Small intestine (tissue), 7 donors: Measurements from ENCODE around the gene OAS1. TPM values are rescaled to one million over a fixed set of nuclear protein-coding genes. Genes with fewer than 3 reads are reported as not detected.

Experiments
- DNase-seq, 2 donors: peaks; one replicate each; pipeline versions ENCODE4 v3.0.0 to v3.0.0-alpha.2; 2013
- FAIRE-seq: peaks from 2 replicates; lab custom pipeline; 2012; peaks lifted over from hg19 to GRCh38; lab: Jason Lieb, UNC
- H3K27ac ChIP-seq, 3 donors: one replicate each; pipeline ENCODE4 v1.5.1; 2013; ENCODE audit warnings: low read length in 2 of 3, mild to moderate bottlenecking in 2 of 3, control low read depth in 1 of 3, inconsistent platforms in 1 of 3, low read depth in 1 of 3, moderate library complexity in 1 of 3
- H3K27me3 ChIP-seq, 3 donors: one replicate each; pipeline ENCODE4 v1.6.1; 2013; ENCODE audit warnings: low read length in 3 of 3, inconsistent platforms in 1 of 3; ENCODE audit not compliant: control insufficient read depth in 3 of 3, insufficient read depth in 3 of 3
- H3K36me3 ChIP-seq, 3 donors: one replicate each; pipeline ENCODE4 v1.6.1; 2013; ENCODE audit warnings: low read length in 3 of 3, inconsistent platforms in 1 of 3, low read depth in 1 of 3, mild to moderate bottlenecking in 1 of 3, moderate library complexity in 1 of 3; ENCODE audit not compliant: control insufficient read depth in 3 of 3, insufficient read depth in 2 of 3
- H3K4me1 ChIP-seq, 3 donors: one replicate each; pipeline ENCODE4 v1.6.1; 2013; ENCODE audit warnings: low read length in 2 of 3, inconsistent platforms in 1 of 3, low read depth in 1 of 3, mild to moderate bottlenecking in 1 of 3, moderate library complexity in 1 of 3; ENCODE audit not compliant: control insufficient read depth in 3 of 3, insufficient read depth in 2 of 3
- H3K4me3 ChIP-seq, 3 donors: one replicate each; pipeline ENCODE4 v1.5.1; 2013; ENCODE audit warnings: low read length in 3 of 3, control low read depth in 1 of 3, inconsistent platforms in 1 of 3, low read depth in 1 of 3, mild to moderate bottlenecking in 1 of 3, moderate library complexity in 1 of 3
- H3K9me3 ChIP-seq, 2 donors: one replicate each; pipeline ENCODE4 v1.6.1; 2013; ENCODE audit warnings: low read depth in 1 of 2, low read length in 1 of 2; ENCODE audit not compliant: control insufficient read depth in 2 of 2, insufficient read depth in 1 of 2
- WGBS, 3 donors: extraction: QIAGEN DNeasy Blood & Tissue Kit; methylation state at CpG; one replicate each; pipeline ENCODE4 v1.1.7; 2013; 5-methylcytosine and 5-hydroxymethylcytosine counted together
- polyA plus RNA-seq, 4 donors: library from polyadenylated mRNA; stranded (reverse) in 3 of 4; unstranded in 1 of 4; fragments of 200-250 nt in 3 of 4; fragments of 120-200 nt in 1 of 4; gene quantifications; one replicate each; pipeline versions ENCODE4 v1.2.1 to v1.2.3, GENCODE V29; 2013
- donor health status: healthy with polysubstance abuse.
- donor health status: control.
- donor health status: control.
- donor health status: Bipolar disorder and iron deficiency.
- donor health status: healthy.

Gene OAS1
- polyA plus RNA-seq, 4 donors, result 21.3 to 66.9 (median 38.6) TPM

DNA sequence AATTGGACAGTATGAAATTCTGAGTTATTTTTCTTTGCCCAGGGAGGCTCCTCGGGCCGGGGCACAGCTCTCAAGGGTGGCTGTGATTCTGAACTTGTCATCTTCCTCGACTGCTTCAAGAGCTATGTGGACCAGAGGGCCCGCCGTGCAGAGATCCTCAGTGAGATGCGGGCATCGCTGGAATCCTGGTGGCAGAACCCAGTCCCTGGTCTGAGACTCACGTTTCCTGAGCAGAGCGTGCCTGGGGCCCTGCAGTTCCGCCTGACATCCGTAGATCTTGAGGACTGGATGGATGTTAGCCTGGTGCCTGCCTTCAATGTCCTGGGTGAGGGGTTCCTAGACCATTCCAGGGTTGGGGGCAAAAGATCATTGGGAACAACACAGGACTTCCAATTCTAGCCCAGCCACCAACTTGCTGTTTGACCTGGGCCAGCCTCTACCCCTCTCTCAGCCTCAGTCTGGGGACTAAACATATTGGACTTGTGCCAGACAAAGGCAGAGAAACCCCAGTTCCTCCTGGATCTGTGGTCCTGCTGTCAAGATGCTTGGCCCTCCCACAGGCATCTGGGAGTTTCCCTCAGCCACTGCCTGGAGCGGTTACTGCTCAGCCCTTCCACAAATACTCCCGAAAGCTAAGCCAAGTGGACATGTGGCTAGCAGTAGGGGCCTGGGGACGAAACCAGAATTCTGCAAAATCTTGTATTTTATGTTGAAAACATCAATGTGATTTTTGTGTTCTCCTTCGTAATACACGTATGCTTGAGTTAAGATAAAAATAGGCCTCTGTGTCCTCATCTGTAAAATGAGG, 35.0 kb downstream of the OAS1 start:
- Histone ChIP-seq H3K27me3 (no peaks in the 10 kb centered on the region), H3K4me1 (peaks cover 2 to 11% (median 4%) of the 10 kb centered on the region in 3 donors), H3K36me3 (peaks cover 2 to 39% (median 4%) of the 10 kb centered on the region in 3 donors), H3K4me3 (no peak overlapping the region), H3K27ac (no peak overlapping the region), H3K9me3 (no peaks in the 10 kb centered on the region)
- DNase-seq (no peak), FAIRE-seq (no peak)
- WGBS, 3 donors, result 91 to 94% (median 93%) methylated on average over 16 of the region's 16 CpGs

- no peak for DNase-seq
- FAIRE-seq, result no peak
- no peak overlapping the region for H3K4me3 ChIP-seq
- H3K4me1 ChIP-seq, result peaks cover 2 to 11% (median 4%) of the 10 kb centered on the region in 3 donors
- 94 to 100% (median 100%) methylated on average over 1 of the region's 1 CpG for WGBS, 3 donors
- no peaks in the 10 kb centered on the region for H3K9me3 ChIP-seq
- H3K27me3 ChIP-seq, result no peaks in the 10 kb centered on the region
- H3K36me3 ChIP-seq, result peaks cover 2 to 40% (median 4%) of the 10 kb centered on the region in 3 donors
- no peak overlapping the region for H3K27ac ChIP-seq
Observed at GRCh38 chr12:112942572-112942971, 35.8 kb downstream of the OAS1 start.

DNA sequence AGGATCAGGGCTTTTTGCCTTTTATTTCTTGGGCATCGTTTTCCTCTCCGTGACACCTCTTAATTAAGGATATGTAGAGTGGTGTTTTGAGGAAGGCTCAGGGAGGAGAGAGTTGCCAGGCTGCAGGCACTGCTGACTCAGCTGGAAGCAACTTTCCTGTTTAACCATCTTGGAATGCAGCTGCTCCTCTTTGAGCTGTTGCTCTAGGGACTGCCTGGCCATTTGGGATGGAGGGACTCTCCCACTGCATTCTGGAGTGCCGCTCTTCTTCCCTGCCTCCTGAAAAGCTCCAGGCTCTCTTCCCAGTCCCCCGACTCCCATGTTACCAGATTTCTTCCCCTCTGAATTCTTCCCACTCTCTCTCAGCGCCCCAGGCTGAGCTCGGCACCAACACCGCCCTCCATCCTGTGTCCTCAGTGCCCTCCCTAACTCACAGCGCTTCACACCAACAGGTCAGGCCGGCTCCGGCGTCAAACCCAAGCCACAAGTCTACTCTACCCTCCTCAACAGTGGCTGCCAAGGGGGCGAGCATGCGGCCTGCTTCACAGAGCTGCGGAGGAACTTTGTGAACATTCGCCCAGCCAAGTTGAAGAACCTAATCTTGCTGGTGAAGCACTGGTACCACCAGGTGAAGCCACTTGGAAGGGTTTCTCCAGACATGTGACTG, 37.4 kb downstream of the OAS1 start:
- Histone ChIP-seq H3K36me3 (peaks cover 2 to 52% (median 4%) of the 10 kb centered on the region in 3 donors), H3K27me3 (no peaks in the 10 kb centered on the region), H3K4me1 (peaks cover 2 to 5% (median 4%) of the 10 kb centered on the region in 3 donors), H3K27ac (no peak overlapping the region), H3K4me3 (no peak overlapping the region), H3K9me3 (no peaks in the 10 kb centered on the region)
- 95 to 98% (median 97%) methylated on average over 15 of the region's 15 CpGs for WGBS, 3 donors
- DNase-seq (no peak), FAIRE-seq (no peak)

GRCh38 chr12:112945515-112945914, 38.8 kb downstream of the OAS1 start:
- H3K27me3 ChIP-seq, result no peaks in the 10 kb centered on the region
- H3K9me3 ChIP-seq, result no peaks in the 10 kb centered on the region
- H3K36me3 ChIP-seq, result peaks cover 2 to 57% (median 6%) of the 10 kb centered on the region in 3 donors
- DNase-seq (no peak), FAIRE-seq (no peak)
- H3K4me1 ChIP-seq, result no peaks in the 10 kb centered on the region
- no peak overlapping the region for H3K4me3 ChIP-seq
- H3K27ac ChIP-seq, result no peak overlapping the region
- WGBS, 3 donors, result 94 to 97% (median 95%) methylated on average over 4 of the region's 4 CpGs

- H3K27me3 ChIP-seq, result no peaks in the 10 kb centered on the region
- H3K27ac ChIP-seq, result no peak overlapping the region
- no peaks in the 10 kb centered on the region for H3K9me3 ChIP-seq
- H3K36me3 ChIP-seq, result peaks cover 2 to 58% (median 6%) of the 10 kb centered on the region in 3 donors
- DNase-seq (no peak), FAIRE-seq (no peak)
- no peak overlapping the region for H3K4me3 ChIP-seq
- H3K4me1 ChIP-seq, result no peaks in the 10 kb centered on the region
- WGBS, 3 donors, result 90 to 95% (median 91%) methylated on average over 14 of the region's 14 CpGs
Observed at GRCh38 chr12:112946236-112947000, 39.7 kb downstream of the OAS1 start.

GRCh38 chr12:112947314-112947713, 40.6 kb downstream of the OAS1 start:
- Histone ChIP-seq H3K9me3 (no peaks in the 10 kb centered on the region), H3K4me1 (no peaks in the 10 kb centered on the region), H3K27ac (no peak overlapping the region), H3K36me3 (peaks cover 2 to 50% (median 4%) of the 10 kb centered on the region in 3 donors), H3K4me3 (no peak overlapping the region), H3K27me3 (no peaks in the 10 kb centered on the region)
- no peak for DNase-seq
- FAIRE-seq, result no peak
- 0 to 49% (median 38%) methylated on average over 1 of the region's 1 CpG for WGBS, 3 donors

DNA sequence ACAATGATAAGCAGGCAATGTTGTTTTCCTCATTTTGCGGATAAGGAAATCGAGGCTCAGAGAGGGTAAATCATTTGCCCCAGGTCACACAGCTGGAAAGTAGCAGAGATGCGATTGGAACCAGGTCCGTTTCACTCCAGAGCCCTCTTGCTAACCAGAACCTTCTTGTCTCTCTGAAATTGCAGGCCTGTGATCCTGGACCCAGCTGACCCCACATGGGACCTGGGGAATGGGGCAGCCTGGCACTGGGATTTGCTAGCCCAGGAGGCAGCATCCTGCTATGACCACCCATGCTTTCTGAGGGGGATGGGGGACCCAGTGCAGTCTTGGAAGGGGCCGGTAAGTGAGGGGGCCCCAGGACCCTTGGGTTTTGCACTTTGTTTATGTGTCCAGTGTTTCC, 41.0 kb downstream of the OAS1 start:
- H3K27me3 ChIP-seq, result no peaks in the 10 kb centered on the region
- no peaks in the 10 kb centered on the region for H3K9me3 ChIP-seq
- no peak overlapping the region for H3K4me3 ChIP-seq
- no peak overlapping the region for H3K27ac ChIP-seq
- H3K36me3 ChIP-seq, result peaks cover 2 to 48% (median 4%) of the 10 kb centered on the region in 3 donors
- no peaks in the 10 kb centered on the region for H3K4me1 ChIP-seq
- FAIRE-seq (no peak), DNase-seq (no peak)
- WGBS, 3 donors, result 96 to 100% (median 96%) methylated on average over 5 of the region's 5 CpGs

- no peaks in the 10 kb centered on the region for H3K9me3 ChIP-seq
- WGBS, 3 donors, result 93 to 96% (median 95%) methylated on average over 7 of the region's 7 CpGs
- no peaks in the 10 kb centered on the region for H3K27me3 ChIP-seq
- no peak overlapping the region for H3K27ac ChIP-seq
- no peaks in the 10 kb centered on the region for H3K4me1 ChIP-seq
- DNase-seq (no peak), FAIRE-seq (no peak)
- peaks cover 2 to 41% (median 4%) of the 10 kb centered on the region in 3 donors for H3K36me3 ChIP-seq
- H3K4me3 ChIP-seq, result no peak overlapping the region
Observed at GRCh38 chr12:112948806-112949205, 42.0 kb downstream of the OAS1 start.
